Cerebellar nuclear complex (tissue), 1 donor: ENCODE data around the gene KRTAP12-2.
"Not testable (repeated sequence)": the region's sequence is repeated elsewhere in the genome, so short reads cannot be mapped to it uniquely, and the experiment has no call there.

ENCODE experiments used
- DNase-seq, 2 experiments: peaks; one replicate each; lab custom pipeline; 2025; lab: John Stamatoyannopoulos, UW

KRTAP12-2 gene

DNA sequence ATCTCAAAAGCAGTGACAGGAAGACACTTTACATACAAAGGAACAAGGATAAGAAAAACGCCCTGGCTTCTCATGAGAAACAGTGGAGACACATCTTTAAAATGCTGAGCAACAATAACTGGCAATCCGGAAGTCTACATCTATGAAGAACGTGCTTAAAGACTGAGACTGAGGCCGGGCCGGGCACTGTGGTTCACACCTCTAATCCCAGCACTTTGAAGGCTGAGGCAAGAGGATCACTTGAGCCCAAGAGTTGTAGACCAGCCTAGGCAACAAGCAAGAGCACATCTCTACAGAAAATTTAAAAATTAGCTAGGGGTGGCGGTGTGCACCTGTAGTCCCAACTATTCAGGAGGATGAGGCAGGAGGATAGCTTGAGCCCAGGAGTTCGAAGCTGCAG lies 17.4 kb upstream of the KRTAP12-2 start:
- no peak for DNase-seq

DNA sequence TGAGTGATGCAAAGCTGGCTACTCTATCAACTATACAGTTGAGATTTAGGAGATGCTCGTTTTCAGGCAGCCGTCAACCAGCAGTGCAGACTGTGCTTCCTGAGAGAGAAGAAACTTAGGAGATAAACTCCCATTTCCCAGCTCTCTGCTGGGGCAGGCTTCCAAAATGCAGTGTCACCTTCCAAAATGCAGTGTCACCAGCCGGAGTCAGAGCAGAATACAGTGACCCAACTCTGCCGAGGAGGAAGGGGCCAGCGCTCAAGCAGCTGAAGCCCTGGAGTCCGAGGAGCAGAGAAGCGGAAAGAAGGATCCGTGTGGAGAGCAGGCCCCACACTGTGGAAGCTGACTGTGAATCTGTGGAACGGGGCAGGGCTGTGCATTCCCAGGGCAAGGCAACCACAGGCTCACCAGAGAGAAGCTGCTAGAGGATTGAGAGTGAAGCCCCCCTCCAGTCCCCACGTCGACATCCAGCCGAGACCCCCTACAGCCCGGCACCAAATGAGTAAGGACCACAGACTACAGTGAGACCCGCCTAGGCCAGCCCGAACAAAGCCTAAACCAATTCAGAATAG lies 15.9 kb upstream of the KRTAP12-2 start:
- no peak for DNase-seq

DNA sequence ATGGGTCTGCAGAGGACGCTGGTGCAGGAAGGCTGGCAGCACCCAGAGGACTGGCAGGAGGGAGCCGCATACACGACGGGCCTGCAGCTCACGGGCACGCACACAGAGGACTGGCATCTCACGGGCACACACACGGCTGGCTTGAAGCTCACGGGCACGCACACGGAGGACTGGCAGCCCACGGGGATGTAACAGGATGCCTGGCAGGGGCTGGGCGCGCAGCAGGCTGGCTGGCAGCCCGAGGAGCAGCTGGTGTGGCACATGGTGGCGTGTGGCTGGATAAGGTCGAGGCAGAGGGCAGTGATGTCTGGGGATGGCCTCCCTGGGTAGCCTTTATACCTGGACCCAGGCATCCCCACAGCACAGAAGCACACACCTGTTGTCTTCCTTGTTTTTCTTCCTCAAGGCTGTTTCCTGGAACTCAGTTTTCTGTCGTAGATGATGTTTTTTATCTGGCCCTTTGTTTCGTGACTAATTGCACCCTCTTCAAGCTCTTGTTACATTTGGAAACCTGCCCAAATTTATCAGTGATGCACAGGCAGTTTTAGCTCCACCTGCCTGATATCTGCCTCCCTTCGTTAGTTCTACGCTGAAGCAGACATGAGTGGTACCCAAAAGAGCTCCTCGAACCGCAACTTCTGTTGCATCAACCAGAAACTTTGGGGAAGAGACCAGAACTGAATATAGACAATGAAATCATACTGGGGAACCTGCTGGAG lies 15.3 kb upstream of the KRTAP12-2 start, which contains the start of gene KRTAP12-1:
Gene KRTAP12-1 (minus strand): TSS at position 303 of the 719 bp plus-strand sequence. CDS start 40 bp downstream, at position 263.
- DNase-seq = no peak

DNA sequence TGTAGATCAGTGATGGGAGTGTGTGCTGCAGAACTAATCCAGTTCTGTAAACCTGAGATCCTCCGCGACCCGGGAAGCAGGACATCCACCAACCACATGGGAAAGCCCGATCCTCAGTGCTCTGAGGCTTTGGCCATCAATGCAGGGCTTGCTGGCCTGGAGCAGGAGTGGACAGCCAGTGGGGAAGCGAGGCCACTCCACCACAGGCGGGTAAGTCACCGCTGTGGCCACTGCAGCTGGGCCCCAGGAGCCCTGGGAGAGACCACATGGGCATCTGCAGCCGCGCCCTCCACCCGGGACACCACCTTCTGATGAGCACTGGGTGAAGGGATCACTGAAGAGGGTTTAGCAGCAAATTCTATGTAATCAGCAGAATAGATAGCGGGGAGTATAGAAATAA lies 14.4 kb upstream of the KRTAP12-2 start:
- DNase-seq = no peak

DNA sequence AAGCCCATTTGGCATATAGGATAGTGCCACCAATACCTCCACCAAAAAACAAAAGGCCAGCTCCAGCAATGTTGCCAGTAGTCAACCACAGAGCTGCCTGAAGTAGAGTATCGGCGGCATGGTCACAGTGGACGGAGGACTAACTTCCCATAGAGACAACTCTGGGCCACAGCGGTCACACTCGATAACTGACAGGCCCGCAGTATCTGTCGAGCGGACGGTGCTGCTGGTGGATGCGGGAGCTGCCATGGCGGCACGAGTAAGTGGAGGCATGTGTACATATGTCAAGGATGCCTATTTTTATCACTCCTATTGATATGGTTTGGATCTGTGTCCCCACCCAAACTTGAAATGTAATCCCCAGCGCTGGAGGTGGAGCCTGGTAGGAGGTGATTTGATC lies 11.2 kb upstream of the KRTAP12-2 start:
- no peak for DNase-seq

DNA sequence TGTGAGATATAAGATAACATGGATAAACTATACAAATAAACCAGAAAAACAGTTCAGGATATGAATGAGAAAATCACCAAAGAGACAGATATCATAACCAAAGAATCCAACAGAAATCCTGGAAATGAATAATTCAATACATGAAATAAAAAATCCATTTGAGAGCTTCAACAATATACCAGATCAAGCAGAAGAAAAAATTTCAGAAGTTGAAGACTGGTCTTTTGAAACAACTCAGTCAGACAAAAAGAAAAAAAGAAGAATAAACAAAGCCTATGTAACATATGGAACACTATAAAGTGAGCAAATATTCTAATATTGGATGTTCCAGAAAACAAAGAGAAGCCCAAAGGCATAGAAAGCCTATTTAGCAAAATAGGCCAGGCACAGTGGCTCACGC lies 5.2 kb upstream of the KRTAP12-2 start:
- no peak for DNase-seq

DNA sequence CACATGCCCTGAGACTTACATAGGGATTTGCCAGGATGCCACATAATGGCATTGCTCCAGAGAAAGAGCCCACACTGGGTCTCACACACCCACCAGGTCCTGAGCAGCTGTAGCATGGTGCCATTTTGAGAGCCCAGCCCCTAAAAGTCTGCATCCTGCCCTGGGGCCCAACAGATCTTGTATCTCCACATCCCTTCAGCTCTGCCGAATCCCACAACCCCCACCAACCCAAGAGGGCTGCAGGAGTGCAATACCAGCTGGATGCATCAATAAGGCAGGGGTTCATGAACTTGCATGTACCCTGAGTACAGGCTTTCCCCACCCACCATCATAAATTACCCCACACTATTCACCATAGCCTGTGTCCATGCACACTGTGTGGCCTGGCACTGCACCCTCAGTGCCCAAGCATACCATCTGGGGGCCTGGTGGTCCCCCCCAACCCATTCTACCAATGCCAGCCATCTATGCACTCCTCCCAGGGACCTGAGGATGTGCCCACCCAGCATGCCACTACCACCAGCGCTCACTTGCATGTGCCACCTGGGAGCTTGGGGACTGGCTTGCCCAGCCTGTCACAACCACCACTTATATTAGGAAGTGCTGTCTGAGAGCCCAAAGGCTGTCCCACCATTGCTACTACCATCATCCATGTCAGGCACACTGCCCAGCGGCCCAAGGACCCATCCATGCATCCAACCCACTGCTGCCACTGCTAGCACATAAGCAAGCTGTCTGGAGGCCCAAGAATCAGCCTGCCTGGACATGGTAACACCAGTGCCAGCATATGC lies 4.1 kb upstream of the KRTAP12-2 start:
- no peak for DNase-seq

DNA sequence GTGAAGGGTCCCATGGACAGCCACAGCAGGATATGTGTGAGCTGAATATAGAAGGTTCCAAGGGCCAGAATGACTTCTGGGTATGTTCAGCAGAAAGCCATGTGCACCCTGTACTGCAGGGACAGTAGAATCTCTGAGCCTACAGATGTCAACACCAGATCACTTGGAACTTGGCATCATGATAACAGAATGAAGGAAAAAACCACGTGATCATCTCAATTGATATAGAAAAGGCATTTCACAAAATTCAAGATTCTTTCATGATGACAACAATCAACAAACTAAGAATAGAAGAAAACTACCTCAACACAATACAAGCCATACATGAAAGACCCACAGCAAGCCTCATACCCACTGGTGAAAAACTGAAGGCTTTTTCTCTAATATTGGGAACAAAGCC lies 885 bp upstream of the KRTAP12-2 start:
- DNase-seq = no peak

DNA sequence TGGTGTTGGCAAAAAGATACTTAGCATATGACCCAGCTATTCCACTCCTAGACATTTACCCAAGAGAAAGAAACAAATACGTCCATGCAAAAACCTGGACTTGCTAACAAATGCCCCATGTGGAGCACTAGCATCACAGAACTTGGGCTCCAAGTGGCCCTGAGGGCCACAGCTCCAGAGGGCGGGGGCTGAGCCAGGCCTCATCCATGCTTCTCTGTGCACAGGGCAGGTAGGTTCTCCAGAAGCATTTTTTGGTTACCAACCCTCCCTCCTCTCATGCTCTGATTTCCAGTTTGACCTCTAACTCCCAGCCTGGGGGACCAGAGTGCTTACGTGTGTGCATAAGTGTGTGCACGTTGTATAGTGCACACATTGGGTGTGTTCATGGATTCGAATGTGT lies 2.0 kb downstream of the KRTAP12-2 start:
- DNase-seq = no peak

DNA sequence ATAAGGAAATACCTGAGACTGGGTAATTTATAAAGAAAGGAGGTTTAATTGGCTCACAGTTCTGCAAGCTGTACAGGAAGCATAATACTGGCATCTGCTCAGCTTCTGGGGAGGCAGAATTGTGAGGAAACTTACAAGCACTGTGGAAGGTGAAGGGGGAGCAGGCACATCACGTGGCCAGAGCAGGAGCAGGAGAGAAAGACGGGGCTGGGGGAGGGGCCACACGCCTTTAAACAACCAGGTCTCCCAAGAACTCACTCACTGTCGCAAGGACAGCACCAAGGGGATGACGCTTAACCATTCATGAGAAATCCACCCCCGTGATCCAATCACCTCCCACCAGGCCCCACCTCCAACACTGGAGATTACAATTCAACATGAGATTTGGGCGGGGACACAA lies 5.2 kb downstream of the KRTAP12-2 start:
- DNase-seq = not testable (repeated sequence)

DNA sequence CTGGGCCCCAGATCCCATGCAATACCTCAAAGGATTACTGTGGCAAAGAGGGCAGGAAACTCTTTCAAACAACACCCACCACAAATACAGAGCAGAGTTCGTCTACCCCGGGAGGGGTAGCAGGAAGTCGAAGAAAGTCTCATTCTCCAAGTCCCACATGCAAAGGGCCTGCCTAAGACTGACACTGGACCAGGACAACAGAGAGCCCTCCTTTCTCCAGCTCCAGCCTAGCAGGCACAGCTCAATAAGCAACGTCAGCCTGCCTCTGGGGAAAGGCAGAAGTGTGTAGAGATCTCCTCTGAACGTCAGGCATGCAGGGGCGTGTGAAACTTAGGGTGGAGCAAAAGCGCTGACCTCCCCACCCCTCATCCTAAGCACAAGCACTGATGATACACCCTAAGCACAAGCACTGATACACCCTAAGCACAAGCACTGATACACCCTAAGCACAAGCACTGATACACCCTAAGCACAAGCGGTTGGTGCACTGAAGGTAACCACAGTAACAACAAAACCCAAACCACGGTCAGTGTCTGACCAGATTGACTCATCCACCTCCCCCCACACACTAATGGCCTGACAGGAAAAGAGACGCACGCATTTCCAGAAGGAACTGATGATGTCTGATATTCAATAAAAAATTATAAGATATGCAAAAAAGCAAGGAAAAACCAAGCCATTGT lies 7.7 kb downstream of the KRTAP12-2 start:
- DNase-seq = no peak

DNA sequence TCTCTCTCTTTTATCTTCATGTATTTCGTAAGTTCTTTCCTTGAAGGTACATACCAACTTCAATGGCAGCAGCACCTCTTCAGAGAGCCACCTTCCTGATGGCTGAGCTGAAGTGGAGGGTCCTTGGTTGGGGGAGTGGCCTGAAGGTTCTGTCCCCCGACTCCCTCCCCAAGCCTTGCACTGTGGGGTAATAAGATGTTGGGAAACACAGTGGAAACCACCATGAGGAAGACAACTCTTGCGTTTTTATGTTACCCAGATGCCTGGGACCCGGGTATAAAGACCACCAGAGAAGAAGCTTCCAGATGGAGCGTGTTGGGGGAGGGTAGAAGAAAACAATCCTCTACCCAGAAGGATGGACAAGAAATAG lies 8.2 kb downstream of the KRTAP12-2 start:
- DNase-seq = no peak

DNA sequence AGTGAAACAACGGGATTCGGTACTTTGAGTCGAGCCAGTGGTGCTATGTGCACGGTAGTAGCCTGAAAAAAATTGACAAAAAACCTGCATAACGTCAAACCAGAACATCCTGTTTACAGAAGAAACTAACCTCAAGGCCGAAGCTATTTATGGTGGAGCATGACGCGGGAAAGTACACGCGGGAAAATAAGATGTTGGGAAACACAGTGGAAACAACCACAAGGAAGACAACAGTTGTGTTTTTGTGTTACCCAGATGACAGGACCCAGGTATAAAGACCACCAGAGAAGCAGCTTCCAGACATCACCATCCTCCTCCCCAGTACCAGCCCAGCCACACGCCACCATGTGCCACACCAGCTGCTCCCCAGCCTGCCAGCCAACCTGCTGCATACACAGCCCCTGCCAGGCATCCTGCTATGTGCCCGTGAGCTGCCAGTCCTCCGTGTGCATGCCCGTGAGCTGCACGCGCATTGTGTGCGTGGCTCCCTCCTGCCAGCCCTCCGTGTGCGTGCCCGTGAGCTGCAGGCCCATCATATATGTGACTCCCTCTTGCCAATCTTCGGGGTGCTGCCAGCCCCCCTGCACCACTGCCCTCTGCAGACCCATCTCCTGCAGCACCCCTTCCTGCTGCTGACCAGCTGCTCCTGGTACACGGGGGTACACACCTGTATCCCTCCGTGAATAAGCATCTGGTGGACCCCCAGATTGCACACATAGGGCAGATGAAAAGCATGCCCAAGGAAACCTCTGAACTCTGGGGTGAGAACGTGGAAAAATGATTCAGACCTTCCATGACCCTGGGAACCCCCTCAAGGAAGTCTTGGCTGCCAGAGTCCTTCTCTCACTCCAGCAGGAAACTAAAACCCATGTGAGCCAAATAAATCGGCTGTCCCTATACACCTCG lies 8.8 kb downstream of the KRTAP12-2 start, which contains the start of gene KRTAP12-3:
Gene KRTAP12-3 (plus strand): TSS at position 298 of the 906 bp plus-strand sequence. CDS start 48 bp downstream, at position 346.
- no peak for DNase-seq

DNA sequence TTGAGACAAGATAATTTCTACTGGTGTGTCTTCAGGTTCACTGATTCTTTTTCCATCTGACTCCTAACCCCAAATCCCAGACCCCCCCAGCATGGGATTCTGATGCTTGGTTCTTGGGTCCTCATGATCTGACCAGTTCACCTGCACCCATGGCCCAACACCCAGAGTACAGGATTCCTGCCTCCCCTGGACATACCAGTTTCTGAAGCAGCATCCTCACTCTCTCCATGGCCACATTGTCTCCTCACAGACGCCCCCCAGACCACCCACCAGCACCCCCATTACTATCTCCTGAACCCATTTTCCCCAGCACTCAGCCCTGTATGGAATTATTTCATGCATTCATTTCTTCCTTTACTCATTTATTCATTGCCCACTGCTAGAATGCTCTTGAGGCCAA lies 9.9 kb downstream of the KRTAP12-2 start:
- no peak for DNase-seq

DNA sequence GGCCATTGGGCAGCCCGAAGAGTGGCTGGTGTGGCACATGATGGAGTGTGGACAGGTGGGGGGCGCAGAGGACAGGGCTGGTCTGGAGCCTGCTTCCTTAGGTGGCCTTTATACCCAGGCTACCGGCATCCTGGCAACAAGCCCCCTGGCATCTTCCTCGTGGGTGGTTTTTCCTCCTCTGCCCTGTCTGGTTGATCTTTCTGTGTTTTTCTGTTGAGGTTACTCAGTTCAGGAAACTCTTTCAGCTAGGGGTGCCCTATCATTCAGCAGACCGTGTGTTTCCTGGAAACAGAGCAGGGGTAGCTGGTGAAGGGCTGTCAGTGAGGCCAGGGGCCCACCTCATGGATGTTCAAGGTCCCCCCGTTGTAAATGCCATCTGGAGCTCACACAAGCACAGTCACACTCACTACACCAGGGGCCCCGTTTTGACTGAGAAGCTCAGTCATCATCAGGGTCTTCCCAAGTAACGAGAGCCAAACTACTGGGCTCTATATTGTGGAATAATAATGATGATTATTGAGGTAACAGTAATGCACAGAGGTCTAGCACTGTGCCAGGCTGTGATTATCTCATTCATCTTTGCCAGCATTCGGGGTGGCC lies 12.1 kb downstream of the KRTAP12-2 start, which contains the start of gene KRTAP12-4:
Gene KRTAP12-4 (minus strand): TSS at position 84 of the 600 bp plus-strand sequence. CDS start 45 bp downstream, at position 39.
- no peak for DNase-seq

DNA sequence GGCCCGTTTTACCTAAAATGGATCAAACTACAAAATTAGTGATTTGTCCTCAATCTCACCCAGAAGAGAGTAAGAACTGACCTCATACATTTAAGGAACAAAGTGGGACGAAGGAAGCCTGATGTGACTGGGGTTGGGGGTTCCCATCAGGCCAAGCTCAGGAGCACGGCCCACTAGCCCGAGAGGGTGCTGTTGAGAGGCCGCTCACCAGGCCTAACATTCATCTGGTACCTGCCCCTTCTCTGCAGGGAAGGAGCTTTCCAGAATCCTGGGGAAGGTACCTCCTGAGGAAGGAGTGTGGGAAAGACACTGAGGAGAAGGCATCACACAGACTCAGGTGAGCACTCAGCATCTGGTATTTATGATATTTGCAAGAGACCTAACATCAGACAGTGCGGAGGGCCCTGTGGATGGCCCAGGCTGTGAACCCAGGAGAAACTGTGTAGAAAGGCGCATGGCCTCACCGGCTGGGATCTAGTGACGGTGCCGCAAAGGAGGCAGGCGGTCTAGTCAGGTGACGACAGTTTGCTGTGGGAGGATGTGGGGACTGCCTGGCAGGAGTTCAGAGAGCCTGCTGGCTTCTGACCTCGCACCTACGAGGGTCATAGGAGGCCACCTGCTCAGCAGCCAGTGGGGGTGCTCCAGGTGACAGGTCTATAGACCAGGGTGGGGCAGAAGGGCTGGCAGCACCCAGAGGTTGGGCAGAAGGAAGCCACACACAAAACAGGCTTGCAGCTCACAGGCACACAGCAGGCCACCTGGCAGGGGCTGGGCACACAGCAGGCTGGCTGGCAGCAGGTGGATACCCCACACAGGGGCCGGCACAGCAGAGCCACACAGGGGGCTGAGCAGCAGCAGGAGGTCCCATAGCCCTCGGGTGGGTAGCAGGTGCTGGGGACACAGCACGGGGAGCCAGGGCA lies 12.8 kb downstream of the KRTAP12-2 start:
- no peak for DNase-seq

DNA sequence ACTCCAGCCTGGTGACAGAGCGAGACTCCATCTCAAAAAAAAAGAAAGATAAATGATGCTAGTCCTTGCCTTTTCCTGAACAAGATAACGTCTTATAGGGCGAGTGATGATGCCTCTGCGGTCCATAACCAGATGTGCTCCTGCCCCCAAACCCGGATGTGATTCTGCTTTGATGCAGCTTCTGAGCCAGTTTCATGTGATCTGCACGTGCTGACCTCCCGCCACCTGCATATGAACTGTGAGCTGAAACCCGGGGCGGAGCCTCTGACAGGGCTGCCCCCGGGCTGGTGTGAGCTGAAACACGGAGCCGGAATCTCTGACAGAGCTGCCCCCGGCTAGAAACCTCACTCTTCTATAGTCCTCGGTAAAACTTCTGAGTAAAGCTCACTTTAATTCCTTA lies 13.6 kb downstream of the KRTAP12-2 start:
- no peak for DNase-seq

DNA sequence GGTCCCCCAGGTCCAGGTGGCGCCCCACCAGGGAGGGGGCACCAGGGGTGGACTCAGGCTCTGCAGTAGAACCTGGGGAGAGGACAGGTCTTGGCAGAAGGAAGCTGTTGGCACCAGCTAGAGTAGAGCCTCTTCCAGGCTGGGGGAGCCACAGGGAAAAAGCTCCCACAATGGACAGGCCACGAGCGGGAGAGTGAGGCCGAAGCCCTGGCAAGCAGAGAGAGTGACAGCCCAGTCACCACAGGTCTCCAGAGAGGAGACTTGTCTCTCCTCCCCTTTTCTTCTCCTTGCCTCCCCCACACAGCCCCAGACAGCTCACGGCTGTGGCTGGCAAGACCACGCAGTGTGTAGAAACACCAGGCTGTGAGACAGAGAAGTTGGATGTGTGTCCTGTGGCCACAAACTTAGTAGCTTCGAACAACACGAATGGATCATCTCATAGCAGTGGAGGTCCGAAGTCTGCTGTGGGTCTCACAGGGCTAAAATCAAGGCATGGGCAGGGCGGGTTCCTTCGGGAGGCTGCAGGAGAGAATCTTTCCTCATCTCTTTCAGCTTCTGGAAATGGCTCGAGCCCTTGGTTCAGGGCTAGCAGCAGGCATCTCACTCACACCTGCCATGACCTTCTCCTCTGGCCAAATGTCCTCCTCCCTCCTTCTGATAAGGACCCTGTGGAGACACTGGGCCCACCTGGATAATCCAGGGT lies 15.6 kb downstream of the KRTAP12-2 start:
- DNase-seq = no peak
